Mucosa of descending colon (tissue), 3 donors: ENCODE data around the gene C1orf50. TPM values are rescaled to one million over a fixed set of nuclear protein-coding genes. Genes with fewer than 3 reads are reported as not detected.

Experiments
- ATAC-seq: fragments of 200-7000 bp; cut with Tn5 transposase; one replicate; pipeline ENCODE4 v1.9.1; 2020; ENCODE audit warnings: mild to moderate bottlenecking, moderate library complexity
- DNase-seq, 3 donors: peaks; one replicate each; pipeline ENCODE4 v3.0.0-alpha.2; 2020
- H3K36me3 ChIP-seq: fragments of 200-600 bp; one replicate; pipeline ENCODE4 v1.8.0; 2021; ENCODE audit warnings: low read depth, mild to moderate bottlenecking
- H3K4me1 ChIP-seq: fragments of 200-600 bp; one replicate; pipeline ENCODE4 v1.8.0; 2021; ENCODE audit warnings: low read depth, mild to moderate bottlenecking
- H3K4me3 ChIP-seq: fragments of 200-600 bp; one replicate; pipeline ENCODE4 v1.8.0; 2021; ENCODE audit warnings: mild to moderate bottlenecking
- H3K9me3 ChIP-seq: fragments of 200-600 bp; one replicate; pipeline ENCODE4 v1.8.0; 2021; ENCODE audit warnings: mild to moderate bottlenecking
- intact Hi-C, 2 donors: fragments of 100-400 bp; cut with DNase I in 1 of 2; cut with micrococcal nuclease in 1 of 2; formaldehyde crosslinking; loops; one replicate each; pipeline versions ENCODE4 v1.11.0 to v1.11.1; 2022; cut with DNase I, micrococcal nuclease
- total RNA-seq, 3 donors: library from RNA; stranded (reverse); fragmentation: NEBNext Ultra II Directional in 2 of 3; extraction: Animal tissue kit (Norgen Biotek cat#: 25700) in 2 of 3; gene quantifications; one replicate each; pipeline versions ENCODE4 v1.2.1 to v1.2.4, GENCODE V29; 2021 to 2023
- TF ChIP-seq, protein P1 (sequence below): fragments of 200-600 bp; IDR thresholded peaks from one replicate; pipeline ENCODE4 v1.8.0; 2022; ENCODE audit warnings: antibody characterized with exemption, mild to moderate bottlenecking
- donor health status: DM: no; HTN: no; CAD: no; lungs with moderate emphysema.
- donor health status: DM: no; HTN: no; CAD: no.
- donor health status: DM: no; HTN: yes; CAD: no.

The C1orf50 gene
- total RNA-seq, 3 donors from 2014 or later = 4.4 to 9.8 (median 7.1) TPM

GRCh38 chr1:42745851-42746250, 21.2 kb upstream of the C1orf50 start:
- DNase-seq (peak in 1 of 3 donors; percentile 15), ATAC-seq (no peak)
- H3K4me1 ChIP-seq = no peaks in the 10 kb centered on the region
- intact Hi-C loops = loop anchor here in 1 of 2 donors (10.0 kb wide), 1 partner anchor 171 kb away; no protein-coding TSS in a partner anchor
- H3K4me3 ChIP-seq = no peak overlapping the region
- no peaks in the 10 kb centered on the region for H3K36me3 ChIP-seq
- TF ChIP-seq, protein P1, sequence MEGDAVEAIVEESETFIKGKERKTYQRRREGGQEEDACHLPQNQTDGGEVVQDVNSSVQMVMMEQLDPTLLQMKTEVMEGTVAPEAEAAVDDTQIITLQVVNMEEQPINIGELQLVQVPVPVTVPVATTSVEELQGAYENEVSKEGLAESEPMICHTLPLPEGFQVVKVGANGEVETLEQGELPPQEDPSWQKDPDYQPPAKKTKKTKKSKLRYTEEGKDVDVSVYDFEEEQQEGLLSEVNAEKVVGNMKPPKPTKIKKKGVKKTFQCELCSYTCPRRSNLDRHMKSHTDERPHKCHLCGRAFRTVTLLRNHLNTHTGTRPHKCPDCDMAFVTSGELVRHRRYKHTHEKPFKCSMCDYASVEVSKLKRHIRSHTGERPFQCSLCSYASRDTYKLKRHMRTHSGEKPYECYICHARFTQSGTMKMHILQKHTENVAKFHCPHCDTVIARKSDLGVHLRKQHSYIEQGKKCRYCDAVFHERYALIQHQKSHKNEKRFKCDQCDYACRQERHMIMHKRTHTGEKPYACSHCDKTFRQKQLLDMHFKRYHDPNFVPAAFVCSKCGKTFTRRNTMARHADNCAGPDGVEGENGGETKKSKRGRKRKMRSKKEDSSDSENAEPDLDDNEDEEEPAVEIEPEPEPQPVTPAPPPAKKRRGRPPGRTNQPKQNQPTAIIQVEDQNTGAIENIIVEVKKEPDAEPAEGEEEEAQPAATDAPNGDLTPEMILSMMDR = no peak
- no peaks in the 10 kb centered on the region for H3K9me3 ChIP-seq

DNA sequence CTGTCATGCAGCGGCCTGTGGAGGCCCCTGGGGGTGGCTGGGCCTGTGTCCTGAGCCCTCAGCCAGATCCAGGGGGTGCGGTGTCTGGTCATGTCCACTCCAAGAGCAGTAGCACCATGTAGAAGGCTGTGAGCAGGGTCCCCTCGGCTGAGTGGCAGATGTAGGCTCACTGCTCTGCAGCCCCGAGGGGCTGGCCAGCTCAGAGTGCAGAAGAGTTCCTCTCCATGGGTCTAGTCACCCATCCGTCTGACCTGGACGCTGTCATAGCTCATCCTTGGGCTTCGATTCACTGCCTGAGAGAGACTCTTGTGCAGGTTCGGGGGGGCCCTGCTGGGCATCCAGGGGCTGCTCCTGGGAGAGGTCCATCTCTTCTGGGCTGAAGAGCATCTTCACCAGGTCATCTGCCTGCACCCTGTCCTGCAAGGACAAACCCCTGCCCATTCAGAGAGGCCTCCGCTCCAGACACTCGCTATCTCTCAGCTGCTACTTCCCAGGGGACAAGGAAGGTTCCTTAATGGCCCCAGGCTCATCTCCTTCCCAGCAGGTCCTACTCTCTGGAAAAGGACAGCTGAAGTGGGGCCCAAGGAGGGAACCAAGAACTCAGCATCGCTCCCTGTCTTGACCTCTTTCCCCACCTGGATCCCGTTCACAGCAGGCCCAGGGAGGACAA, 20.5 kb upstream of the C1orf50 start:
- intact Hi-C loops = loop anchor here (1.0 to 10.0 kb wide), 2 partner anchors 168 to 172 kb away; no protein-coding TSS in a partner anchor
- Histone ChIP-seq H3K36me3 (no peaks in the 10 kb centered on the region), H3K4me1 (no peaks in the 10 kb centered on the region), H3K4me3 (no peak overlapping the region), H3K9me3 (no peaks in the 10 kb centered on the region)
- ATAC-seq (peak; percentile 12), DNase-seq (no peak)
- TF ChIP-seq, protein P1 = no peak

GRCh38 chr1:42747125-42747524, 19.9 kb upstream of the C1orf50 start:
- peak in 2 of 3 donors; percentile 64 to 69 for DNase-seq
- H3K9me3 ChIP-seq = no peaks in the 10 kb centered on the region
- H3K4me3 ChIP-seq = no peak overlapping the region
- no peaks in the 10 kb centered on the region for H3K4me1 ChIP-seq
- ATAC-seq = peak; percentile 65
- no peaks in the 10 kb centered on the region for H3K36me3 ChIP-seq
- TF ChIP-seq, protein P1 = peak; percentile 28
- intact Hi-C loops = loop anchor here (1.0 to 10.0 kb wide), 2 partner anchors 169 to 172 kb away; no protein-coding TSS in a partner anchor

DNA sequence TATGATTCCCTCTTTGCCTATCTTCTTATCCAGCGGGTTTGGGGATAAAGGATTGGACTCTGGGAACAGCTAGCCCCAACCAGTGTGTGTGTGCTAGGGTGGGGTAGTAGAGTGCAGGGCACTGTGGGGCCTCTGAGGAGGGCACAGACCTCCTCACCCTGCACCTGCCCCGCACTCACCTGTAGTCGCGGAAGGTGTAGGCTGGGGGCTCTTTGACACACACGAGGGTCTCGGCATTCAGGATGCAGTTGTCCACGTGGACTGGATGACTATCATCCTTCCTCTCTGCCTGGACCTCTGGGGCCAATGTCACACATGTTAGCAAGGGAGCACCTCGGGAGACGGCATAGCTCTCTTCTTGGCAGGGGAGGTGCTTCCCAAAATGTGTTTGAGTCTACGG, 19.0 kb upstream of the C1orf50 start:
- intact Hi-C loops = loop anchor here in 1 of 2 donors (10.0 kb wide), 1 partner anchor 173 kb away; no protein-coding TSS in a partner anchor
- Histone ChIP-seq H3K4me1 (no peaks in the 10 kb centered on the region), H3K4me3 (no peak overlapping the region), H3K36me3 (no peaks in the 10 kb centered on the region), H3K9me3 (no peaks in the 10 kb centered on the region)
- TF ChIP-seq, protein P1 = no peak
- ATAC-seq (no peak), DNase-seq (no peak)

DNA sequence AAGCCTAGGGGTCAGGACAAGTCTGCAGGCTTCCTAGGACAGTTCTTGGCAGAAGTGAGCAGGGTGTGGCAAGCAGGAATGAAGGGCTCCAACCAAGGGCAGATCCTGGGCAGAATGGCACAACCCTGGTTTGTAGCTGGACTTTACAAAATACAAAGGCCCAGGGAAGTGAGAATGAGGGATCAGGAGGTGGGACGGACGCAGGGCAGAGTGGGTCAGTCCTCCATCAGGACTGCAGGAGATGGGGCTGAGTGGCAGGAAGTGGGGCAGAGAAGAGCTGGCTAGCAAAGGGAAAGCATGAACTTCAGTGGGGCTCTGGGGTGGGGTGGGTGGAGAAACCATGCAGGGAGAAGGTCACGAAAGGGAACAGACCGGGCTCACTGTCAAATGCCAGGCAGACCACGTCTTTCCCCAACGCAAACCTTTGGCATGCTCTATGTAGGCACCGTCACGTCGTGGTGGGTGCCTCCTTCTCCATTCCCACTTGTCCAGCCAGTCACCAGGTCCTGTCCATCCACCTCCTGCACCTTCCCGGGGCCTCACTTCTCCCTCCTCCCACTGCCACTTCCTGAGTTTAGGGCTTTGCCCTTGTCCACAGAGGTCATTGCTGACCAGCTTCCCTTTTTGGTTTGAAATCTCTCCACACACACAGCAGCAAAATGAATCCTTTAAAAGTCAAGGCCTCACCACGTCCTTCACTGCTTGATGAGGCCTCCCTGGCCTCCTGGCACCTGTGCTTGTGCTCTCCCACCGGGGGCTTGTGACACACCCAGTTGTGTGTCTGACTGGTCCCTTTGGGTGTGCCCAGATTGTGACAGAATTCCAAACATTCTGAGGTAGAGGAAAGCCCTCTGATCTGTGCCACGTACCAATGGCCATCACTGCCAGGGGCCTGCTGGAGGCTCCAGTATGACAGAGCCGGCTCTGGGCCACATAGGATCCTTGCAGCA, 18.3 kb upstream of the C1orf50 start:
- TF ChIP-seq, protein P1 = no peak
- DNase-seq (no peak), ATAC-seq (no peak)
- Histone ChIP-seq H3K4me3 (no peak overlapping the region), H3K36me3 (no peaks in the 10 kb centered on the region), H3K9me3 (no peaks in the 10 kb centered on the region), H3K4me1 (no peaks in the 10 kb centered on the region)
- intact Hi-C loops = loop anchor here in 1 of 2 donors (10.0 kb wide), 1 partner anchor 174 kb away; no protein-coding TSS in a partner anchor
